Activated T-cell treated with anti-CD3 and anti-CD28 coated beads for 4 hours (primary cell): ENCODE results near the gene SYF2.
"Not testable (repeated sequence)": the region's sequence is repeated elsewhere in the genome, so short reads cannot be mapped to it uniquely, and the experiment has no call there.

Source experiments
- DNase-seq: peaks from one replicate; pipeline ENCODE4 v3.0.0-alpha.2; 2020

SYF2 gene

GRCh38 chr1:25232027-25232865 is at the start of gene SYF2:
TSS of gene SYF2 (minus strand) at chr1:25232502. CDS start at chr1:25232467, 35 bp downstream.
- peak; percentile 83 for DNase-seq

GRCh38 chr1:25279693-25280111 is 47.4 kb upstream of the SYF2 start:
- not testable (repeated sequence) for DNase-seq

- DNase-seq, result not testable (repeated sequence)
Observed at GRCh38 chr1:25278790-25279189, 46.5 kb upstream of the SYF2 start.

DNA sequence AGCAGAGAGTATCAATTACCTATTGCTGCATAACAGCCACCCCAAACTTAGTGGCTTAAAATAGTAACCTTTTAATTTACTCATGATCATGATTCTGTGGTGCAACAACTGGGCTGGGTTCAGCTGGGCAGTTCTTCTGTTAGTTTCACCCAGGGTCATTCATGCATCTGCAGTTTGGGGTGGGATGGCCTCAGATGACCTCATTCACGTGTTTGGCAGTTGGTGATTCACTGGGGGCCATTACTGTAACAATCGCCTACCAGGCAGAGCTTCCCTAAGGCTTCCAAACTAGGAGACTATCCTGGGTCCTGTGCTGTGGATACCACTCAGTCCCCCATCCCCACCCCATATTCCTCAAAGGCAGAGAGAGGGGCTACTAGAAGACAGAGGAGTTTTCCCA is 46.1 kb upstream of the SYF2 start:
- DNase-seq, result not testable (repeated sequence)

DNA sequence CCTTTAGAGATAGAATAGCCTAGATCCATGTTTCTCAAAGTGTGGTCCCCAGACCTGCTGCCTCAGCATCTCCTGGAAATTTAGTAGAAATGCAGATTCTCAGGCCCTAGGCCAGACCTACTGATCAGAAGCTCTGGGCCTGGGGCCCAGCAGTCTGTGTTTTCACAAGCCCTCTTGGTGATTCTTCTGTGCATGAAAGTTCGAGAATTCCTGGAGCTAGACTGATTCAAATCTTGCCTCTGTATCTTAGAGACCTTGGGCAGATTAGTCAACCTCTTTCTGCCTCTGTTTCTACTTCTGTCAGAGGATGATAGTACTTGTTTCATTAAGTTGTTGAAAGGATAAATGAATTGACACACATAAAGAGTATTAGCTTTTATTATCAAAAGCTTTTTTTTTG is 45.0 kb upstream of the SYF2 start:
- DNase-seq, result not testable (repeated sequence)

GRCh38 chr1:25275648-25276047 is 43.3 kb upstream of the SYF2 start:
- not testable (repeated sequence) for DNase-seq

DNA sequence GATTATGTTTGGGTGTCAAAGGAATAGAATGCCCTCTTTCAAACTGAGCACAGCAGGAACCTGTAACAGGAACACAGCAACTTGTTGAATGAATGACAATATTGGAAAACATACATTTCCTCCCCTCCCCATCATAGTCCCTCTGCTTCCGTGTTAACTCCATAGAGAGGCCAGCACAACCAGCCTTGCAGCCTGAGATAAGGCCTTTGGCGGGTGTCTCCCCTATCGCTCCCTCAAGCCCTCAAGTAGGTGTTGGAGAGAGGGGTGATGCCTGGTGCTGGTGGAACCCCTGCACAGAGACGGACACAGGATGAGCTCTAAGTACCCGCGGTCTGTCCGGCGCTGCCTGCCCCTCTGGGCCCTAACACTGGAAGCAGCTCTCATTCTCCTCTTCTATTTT is 39.9 kb upstream of the SYF2 start, which contains the start of gene RHD:
Gene RHD (plus strand): TSS at position 272 of the 400 bp plus-strand sequence. CDS start 39 bp downstream, at position 311.
- DNase-seq, result not testable (repeated sequence)

GRCh38 chr1:25268143-25268760 is 36.0 kb upstream of the SYF2 start:
- not testable (repeated sequence) for DNase-seq

DNA sequence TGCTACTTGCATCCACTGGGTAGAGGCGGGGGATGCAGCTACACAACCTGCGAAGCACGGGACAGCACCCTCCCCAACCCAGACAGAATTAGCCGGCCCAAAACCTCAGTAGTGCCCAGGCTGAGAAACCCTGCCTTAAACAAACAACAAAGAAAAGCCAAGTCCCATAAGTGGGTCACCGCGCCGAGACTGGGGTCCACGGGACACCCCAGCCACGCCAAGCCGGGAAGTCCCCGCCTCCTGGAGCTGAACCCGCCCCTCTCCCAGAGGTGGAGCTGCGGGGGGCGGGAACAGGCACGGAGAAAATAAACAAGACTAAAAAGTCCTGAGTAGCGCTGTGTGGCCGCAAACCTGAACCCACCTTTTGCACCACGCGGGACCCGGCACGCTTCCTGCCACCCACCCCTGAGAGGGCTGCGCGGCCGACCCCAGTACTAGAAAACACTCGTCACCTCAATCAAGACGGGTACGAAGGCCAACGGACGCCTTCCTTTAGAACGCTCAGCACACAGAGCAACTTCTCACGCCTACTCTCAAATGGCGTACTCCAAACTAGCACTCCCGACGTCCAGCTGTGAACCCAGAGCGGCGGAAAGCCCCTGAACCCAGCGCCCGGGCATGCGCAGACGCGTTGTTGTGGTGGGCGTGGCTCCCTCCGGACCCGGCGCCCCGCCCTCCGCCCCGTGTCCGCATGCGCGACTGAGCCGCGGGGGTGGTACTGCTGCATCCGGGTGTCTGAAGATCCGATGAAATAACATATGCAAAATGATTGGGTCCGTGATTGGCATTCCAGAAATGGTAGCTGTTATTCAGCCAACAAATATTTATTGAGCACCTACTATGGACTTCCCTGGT is 35.2 kb upstream of the SYF2 start:
- peak; percentile 93 for DNase-seq

DNA sequence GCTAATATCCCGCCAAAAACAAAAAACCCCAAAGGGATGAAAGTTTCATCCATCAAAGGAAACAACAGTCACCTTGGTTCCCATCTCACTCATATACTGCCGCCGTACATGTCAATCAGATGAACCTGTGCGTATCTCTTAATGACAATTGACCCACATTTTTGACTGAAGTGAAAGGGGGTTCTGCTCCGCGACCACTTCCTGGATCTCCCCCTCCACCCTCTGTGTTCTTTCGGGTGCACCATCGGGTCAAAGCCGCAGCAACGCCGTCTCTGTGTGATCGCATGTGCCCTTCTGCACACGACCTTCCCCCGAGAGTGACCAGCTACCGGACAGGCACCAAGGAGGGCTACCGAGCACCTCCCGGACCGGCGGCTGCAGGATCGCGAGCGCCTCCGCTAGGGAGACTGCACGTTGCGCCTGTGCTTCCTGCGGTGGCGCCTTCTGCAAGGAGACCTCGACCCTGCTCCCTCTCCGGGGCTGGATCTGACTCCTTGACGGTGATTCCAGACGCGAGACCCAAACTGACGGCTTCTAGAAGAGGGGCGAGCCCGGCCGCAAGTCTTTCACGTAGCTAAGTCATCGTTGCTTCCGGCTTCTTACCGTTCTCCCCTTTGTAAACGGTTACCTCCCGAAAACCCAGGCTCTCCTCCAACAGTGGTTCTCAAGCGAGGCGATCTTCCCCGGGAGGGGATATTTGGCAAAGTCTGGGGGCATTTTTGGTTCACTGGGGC is 34.4 kb upstream of the SYF2 start:
- DNase-seq, result not testable (repeated sequence)

GRCh38 chr1:25260336-25260735 is 28.0 kb upstream of the SYF2 start:
- DNase-seq, result not testable (repeated sequence)

DNA sequence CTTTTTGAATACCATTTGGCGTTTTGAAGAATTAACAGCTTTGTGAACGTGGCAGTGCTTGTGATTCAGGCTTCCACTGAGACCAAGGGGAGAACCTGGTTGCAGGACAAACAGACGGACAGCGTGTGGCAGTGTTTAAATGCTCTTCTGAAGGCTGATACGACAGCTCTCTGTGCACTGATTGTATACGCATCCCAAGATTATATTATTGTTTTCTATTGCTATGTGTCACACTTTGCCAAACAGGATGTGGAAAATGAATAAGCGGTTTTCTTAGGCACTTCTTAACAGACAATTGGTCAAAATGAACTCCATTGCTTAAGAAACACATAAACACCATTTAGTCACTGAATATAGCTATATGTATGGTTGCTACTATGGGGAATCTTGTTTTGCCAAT is 27.5 kb upstream of the SYF2 start:
- not testable (repeated sequence) for DNase-seq

GRCh38 chr1:25257196-25257595 is 24.9 kb upstream of the SYF2 start:
- no peak for DNase-seq

DNA sequence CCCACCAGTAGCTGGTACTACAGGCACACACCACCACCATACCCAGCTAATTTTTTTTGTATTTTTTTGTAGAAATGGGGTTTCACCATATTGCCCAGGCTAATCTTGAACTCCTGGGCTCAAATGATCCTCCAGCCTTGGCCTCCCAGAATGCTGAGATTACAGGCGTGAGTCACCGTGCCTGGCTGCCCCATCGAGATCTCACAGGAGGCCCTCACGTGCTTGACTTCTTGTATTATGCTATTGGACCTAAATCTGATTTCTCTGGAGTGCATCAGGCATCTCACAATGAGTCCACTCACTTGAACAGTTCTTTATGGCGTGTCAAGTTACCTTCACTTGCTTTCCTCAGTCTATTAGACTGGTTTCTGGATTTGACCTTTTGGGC is 24.3 kb upstream of the SYF2 start:
- no peak for DNase-seq

DNA sequence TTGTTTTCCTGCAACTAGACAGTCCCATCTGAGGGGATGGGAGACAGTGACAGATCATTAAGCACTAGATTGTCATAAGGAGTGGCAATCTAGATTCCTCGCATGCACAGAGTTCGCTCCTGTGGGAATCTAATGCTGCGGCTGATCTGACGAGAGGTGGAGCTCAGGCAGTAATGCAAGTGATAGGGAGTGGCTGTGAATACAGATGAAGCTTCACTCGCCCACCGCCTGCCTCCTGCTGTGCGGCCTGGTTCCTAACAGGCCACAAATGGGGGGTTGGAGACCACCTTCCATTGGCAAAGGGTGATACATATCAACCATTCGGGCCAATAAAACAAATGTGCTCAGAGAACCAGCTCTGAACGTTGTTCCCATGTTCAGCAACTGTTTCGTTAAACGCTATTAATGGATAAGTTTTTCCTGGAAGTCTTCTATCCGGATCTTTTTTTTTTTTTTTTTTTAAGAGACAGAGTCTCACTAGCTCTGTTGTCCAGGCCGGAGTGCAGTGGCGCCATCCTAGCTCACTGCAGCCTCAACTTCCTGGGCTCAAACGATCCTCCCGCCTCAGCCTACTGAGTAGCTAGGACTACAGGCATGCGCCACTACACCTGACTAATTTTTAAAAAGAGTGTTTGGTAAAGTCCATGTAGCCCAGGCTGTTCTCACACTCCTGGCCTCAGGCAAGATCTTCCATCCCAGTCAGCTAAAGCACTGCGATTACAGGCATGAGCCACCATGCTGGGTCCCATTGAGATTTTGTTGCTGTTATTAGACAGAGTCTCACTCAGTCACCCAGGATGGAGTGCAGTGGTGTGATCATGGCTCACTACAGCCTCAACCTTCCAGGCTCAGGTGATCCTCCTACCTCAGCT is 23.6 kb upstream of the SYF2 start:
- no peak for DNase-seq

- no peak for DNase-seq
Observed at GRCh38 chr1:25253911-25254310, 21.6 kb upstream of the SYF2 start.

GRCh38 chr1:25247829-25248754 is 15.8 kb upstream of the SYF2 start:
- no peak for DNase-seq

GRCh38 chr1:25247024-25247828 is 14.9 kb upstream of the SYF2 start, which contains the start of gene RSRP1:
TSS of gene RSRP1 (minus strand) at chr1:25247454. CDS start at chr1:25246963, 491 bp downstream.
- peak; percentile 99 for DNase-seq

DNA sequence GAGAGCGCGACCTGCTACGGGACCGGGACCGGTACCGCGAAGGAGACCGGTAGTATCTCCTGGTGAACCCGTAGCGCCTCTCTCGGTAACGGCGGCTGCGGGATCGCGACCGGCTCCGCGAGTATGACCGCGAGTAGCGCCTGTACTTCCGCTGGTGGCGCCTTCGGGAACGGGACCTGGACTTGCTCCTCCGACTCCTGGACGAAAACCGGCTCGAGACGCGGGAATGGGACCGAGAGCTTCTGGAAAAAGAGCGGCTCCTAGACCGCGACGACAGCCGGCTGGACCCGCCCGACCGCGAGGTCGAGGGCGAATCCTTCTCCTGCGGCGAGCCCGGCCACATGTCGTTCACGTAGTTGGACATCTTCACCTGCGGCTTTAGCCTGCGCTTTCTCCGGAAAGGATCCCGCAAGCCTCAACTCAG is 14.3 kb upstream of the SYF2 start:
- no peak for DNase-seq
